Stimulated activated CD8-positive, alpha-beta memory T cell treated with anti-CD3 and anti-CD28 coated beads, Interleukin-15, amount 100 ng/mL, for 48 hours (primary cell): Measurements from ENCODE around the gene LTO1.
A peak's percentile ranks its signal among the peaks of the same experiment; 100 is the strongest.

ENCODE experiments used
- DNase-seq, 2 donors: peaks; one replicate each; pipeline ENCODE4 v3.0.0-alpha.2; 2020; ENCODE audit warnings: low read depth in 2 of 2

LTO1 gene, protein sequence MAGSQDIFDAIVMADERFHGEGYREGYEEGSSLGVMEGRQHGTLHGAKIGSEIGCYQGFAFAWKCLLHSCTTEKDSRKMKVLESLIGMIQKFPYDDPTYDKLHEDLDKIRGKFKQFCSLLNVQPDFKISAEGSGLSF

DNA sequence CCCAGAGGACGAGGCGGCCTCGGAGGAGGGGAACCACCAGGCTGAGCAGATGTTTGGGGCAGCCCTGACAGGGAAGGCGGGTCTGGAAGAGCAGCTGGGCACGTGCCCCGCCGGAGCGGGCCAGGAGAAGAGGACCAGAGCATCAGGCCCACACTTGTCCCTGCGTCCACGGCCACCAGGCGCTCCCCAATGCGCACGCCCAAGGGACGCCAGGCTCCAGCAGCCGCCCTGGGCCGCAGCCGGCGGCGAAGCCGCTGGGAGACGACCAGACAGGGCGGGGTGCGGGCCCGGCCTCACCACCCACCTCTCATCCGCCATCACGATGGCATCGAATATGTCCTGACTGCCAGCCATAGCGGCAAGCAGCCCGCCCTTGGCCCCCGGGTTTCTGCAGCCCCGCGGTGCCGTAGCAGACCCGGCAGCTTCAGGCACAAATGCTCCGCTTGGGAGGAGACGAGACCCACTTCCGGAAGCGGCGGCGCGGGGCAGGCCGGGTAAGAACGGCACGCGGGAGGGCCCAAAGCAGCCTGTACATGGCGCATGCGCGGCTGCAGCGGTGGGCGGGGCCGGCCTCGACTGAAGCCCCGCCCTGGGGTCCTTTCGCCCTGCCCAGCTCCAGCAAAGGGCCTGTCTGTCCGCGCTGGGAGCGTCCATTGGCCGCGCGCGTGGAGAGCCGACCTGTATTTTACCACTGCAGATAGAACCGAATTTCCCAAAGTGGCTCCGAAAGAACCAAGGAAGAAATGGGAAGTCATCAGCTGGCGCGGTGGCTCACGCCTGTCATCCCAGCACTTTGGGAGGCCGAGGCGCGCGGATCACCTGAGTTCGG, at the start of gene LTO1:
Gene LTO1, minus strand, starts transcription at position 468 of the 829 bp plus-strand sequence. Its CDS starts 114 bp downstream, at position 354.
- DNase-seq, result peak; percentile 89 to 91

DNA sequence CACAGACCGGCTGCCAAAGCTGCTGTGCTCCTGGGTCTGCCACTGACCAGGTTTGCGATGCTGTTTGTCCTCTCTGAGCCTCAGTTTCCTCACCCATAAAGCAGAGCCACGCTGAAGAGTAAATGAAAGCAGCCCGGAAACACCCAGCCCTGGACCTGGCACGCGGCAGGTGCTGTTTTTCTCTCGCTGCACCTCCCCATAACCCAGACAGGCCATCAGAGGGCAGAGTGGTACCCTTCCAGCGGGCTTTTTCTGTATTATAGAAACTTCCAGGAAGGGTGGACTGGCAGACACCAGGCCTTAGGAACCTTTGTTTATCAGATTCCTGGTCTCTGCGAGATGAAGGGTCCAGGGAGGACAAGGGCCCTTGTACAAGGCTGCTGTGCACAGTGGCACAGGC, 46.6 kb upstream of the LTO1 start:
- no peak for DNase-seq

DNA sequence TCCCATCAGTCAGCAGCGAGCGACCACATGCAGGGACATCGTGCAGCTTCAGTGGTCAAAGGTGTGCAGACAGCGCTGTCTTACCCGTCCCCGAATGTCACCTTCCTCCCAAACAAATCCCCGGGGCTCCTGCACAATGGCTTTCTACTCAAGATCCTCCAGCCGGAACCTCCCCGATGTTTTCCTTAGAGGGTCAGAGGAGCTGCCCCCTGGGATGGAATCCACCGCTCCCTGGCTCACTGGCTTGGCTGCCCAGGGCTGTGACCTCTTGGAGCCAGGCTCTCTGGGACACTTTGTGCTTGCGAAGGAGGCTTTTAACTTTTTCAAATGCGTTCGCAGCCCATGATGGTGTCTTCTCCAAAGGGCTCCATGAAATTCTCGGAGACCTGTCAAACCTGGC, 46.0 kb upstream of the LTO1 start:
- no peak for DNase-seq

DNA sequence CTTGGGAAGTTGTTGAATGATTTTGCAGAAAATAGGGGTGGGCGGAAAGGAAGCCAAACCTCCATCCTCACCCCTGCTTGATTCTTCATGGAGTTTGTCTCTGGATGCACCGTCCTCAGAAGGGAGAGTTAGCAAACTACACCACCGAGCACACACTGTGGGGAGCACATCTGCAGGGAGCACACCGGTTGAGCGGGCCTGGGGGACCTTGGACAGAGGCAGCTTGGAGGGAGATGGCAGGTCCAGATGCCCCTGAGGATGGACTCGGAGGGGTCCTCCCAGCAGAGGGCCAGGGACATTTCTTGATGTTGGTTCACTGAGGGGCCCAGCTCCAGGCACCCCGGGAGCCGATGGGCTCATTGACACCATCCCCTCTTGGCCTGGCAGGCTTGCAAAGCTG, 43.8 kb upstream of the LTO1 start:
- DNase-seq, result no peak

DNA sequence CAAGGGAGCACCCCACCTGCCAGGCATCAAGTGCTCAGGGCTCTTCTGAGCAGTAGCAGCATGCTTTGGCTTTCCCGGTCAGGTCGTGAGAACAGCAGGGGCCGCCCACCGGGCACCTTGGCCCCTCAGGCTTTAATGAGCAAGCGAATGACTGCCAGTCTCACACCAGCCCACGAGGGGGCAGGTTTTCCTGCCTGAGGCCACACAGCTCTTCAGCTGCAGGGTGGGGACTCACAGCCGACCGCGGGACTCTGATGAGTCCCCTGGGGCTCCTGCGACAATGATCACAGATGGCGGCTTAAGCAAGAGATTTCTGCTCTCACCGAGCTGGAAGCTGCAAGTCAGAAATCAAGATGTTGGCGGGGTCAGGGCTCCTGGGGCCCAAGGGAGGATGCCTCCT, 43.0 kb upstream of the LTO1 start:
- DNase-seq, result peak in 1 of 2 donors; percentile 12

DNA sequence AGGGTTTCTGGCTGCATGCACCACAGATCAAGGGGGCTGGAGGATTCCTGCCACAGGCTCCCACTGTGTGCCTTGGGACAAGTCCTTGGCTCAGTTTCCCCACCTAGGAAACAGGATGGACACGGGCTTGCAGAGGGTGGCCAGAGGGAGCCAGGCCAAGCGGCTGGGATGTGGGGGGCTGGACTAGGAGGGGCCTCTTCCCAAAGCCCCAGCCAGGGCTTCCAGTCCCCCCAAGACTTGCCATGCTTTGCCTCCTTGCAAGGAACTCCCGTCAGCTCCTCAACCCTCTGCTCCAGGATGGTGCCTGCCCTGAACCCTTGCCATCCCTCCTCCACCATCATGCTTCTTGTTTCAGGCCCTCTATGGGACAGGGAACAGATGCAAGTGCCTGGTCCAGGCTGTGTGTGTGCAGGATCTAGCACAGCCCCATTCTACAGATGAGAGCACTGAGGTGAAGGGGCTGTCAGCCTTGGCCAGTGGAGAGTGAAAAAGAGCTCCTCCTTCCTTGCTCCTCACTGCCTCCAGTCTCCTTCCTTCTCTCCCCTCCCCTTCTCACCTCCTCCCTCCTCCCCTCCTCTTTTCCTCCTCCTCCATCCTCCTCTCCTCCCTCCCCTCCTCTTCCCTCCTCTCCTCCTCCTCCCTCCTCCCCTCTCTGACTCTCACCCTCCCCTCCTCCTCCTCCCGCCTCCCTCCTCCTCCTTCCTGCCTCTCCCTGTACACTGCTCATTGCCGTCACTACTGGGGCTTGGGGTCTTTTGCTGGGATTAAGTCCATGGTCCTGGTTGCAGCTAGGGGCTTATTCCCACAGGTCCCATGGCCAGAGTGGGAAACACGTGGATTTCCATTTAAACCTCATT, 42.0 kb upstream of the LTO1 start:
- no peak for DNase-seq

DNA sequence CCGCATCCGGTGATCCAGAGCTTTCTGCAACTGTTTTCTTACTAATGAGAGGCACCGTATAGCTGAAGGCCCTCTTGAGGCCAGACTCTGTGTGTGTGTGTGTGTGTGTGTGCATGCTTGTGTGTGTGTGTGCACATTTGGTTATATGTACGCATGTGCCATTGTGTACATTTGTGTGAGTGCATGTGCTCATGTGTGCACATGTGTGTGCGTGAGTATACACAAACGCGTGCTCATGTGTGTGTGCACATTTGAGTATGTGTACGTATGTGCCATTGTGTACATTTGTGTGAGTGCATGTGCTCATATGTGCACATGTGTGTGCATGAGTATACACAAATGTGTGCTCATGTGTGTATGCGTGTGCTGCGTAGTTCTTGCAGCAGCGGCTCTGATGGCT, 40.9 kb upstream of the LTO1 start:
- no peak for DNase-seq

DNA sequence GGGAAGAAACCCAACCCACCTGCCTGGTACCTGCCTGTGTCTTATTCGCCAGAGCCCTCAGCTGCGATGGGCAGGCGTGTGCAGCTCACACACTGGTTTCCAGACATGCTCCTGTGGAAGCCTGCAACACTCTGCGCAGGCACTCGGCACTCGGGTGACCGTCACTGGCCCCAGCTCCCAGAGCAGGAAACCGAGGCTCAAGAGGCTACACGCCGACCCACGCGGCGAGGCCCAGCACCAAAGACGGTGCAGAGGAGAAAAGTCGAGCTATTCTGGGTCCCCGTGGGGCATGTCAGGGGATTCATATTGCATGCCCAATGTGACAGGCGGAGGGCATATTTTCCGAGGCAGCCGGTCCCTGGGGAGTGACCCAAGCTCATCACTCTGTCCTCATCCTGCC, 40.3 kb upstream of the LTO1 start:
- DNase-seq, result no peak

DNA sequence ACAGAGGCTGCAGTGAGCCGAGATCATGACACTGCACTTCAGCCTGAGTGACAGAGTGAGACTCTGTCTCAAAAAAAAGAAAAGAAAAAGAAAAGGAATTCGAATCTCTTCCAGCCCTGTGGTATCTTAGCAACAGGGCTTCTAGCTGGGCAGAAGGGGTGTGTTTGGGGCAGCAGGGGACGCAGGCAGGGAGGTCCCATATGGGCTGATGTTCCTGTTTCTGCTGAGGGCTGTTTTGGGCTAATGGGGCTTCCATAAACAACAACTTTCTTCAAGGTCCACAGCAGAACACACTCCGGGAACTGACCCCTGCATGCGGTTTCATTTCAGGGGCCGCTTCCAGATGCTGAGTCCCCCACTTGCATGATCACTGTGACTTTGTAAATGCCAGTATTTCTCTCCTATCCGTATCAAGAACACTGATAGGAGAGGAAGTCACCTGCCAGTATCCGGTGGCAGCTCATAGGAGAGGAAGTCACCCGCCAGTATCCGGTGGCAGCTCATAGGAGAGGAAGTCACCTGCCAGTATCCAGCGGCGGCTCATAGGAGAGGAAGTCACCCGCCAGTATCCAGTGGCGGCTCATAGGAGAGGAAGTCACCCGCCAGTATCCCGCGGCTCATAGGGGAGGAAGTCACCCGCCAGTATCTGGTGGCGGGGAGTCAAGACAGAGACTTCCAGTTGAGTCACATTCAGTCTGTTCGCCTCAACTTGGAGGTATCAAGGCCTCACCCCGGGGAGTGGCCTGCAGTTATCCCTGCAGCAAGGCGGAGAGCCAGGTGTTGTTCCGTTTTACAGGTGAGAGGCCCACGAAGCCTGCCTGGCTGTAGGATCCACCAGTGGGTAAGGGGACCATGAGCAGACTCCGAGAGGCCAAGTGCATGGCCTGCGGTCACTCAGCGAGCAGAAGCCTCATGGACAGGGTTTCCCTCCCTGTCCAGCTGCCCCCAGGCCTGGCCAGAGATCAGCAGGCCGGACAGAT, 37.0 kb upstream of the LTO1 start:
- DNase-seq, result no peak

DNA sequence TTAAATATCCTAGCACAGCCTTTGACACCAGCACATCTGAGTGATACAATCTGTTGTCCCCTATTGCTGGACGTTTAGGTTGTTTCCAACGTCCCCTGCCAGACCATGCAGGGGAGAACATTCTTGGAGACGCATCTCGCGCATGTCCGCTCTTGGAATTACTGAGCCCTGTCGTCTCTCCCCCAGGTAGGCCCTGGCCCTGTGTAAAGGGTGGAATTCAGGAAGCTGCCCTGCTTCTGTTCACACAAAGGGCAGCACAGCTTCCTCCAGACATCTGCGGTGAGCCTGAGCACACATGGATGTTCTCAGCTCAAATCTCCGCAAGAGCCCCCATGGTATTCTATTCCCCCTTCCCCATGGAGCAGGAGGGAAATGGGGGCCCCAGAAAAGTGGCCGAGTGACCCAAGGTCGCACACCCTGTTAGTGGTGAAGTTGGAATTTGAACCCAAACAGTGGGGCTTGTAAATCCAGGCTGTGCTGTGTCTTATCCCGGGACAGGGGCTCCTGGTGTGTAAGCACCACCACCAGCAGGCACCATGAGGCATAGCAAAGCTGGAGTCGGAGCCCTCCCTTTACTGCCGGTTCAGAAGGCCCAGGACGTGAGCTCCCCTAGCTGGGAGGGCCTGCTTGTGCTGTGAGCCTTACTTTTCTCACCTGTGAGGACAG, 33.7 kb upstream of the LTO1 start:
- DNase-seq, result no peak

DNA sequence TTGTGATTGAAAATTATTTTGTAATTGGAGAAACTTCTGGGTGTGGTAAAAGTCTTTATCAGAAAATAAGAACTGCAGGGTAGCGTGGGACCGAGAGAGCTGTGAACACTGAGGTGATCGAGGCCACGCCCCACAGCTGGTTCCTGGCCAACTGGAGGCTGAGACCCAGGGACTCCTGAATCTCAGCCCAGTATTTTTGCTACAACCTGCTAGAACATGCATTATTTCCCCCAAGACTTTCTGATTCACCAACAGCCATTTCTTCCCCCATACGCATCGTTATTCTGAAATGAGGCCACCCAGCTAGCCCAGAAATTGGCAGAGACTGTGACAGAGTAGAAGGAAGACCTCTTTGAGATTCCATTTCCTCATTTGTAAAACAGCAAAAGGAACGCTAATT, 32.0 kb upstream of the LTO1 start:
- no peak for DNase-seq

DNA sequence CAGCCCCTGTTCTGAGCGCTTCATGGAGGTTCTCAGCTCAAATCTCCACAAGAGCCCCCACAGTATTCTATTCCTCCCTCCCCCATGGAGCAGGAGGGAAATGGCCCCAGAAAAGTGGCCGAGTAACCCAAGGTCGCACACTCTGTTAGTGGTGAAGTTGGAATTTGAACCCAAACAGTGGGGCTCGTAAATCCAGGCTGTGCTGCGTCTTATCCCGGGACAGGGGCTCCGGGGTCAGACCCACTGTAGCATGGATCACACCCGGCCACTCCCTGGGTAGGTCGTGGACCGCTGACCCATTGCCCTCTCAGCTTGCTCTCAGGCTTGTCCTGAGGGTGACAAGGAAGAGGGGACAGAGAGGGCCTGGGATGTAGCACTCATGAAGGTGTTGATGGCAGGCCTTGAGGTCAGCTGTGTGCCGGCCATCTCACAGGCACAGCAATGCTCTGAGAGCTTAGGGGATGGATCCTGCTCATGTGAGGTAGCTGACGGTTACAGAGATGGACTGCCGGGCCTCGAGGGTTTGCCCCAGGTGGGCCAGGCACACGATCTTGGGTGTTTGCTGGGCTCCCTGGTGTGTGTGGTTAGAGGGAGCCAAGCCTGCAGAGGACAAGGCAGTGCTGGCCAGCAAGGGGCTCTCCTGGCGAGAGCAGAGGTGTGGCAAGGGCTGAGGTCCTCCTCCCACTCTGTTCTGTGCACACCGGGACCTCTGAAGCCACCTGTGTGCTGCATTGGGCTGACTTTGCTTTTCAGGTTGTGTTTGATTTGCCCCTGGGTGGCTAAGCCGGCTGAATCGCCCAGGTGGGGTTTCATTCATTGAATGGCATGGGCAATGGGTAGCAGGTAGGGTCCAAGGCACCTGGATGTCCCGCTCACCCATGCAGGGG, 31.0 kb upstream of the LTO1 start:
- no peak for DNase-seq

DNA sequence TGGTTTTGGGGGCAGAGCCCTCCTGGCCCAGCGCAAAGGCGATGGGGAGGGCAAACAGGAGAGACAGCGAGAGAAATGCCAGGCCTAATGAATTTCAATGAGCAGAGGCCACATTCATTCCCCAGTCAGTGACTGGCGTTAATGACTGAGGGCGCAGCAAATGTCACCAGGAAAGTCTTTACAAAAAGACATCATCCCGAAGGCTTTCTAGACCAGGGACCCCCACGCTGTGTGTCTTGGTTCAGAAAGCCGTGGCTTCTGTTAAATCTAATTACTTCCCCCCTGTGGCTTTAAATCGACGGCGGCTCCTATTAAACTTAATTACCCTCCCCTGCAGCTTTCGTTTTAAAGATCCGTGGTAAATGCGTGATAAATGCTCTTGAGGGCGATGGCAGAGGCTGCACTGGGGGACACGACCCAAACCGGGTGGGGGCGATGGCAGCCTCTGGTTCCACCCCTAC, 30.2 kb upstream of the LTO1 start:
- DNase-seq, result no peak

DNA sequence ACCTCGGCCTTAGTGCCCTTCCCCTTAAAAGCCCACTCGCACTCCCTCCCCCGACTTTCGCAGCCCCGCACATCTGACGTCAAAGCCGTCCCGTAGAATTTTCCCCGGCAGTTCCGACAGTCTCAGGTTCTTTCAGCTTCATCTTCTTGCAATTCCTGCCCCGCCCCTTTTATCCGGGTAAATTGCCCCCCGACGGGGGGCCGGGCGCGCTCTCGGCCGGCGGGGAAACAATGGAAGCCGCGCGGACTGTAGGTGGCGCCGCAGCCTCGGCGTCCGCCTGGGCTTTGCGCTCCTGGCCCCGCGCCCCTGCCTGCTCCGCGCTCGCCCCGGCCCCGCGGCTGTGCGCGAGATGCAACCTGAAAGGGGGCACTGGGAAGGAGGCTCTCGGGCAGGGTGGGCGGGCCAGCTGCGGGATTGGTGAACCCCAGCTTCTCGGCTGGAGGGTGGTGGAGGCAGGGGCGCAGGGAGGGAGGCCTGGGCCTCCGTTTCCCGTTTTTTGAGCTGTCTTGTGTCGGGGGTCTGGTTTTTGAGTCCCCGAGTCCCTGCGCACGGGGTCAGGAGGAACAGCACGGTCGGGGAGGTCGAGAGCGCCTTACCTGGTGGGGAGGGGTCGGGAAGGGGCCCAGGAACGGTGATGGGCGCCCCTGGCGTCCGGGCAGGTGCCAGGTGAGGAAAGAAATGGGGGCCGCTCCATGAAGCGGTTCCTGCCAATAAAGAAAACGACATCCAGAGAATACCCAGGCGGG, 29.5 kb upstream of the LTO1 start:
- DNase-seq, result no peak

DNA sequence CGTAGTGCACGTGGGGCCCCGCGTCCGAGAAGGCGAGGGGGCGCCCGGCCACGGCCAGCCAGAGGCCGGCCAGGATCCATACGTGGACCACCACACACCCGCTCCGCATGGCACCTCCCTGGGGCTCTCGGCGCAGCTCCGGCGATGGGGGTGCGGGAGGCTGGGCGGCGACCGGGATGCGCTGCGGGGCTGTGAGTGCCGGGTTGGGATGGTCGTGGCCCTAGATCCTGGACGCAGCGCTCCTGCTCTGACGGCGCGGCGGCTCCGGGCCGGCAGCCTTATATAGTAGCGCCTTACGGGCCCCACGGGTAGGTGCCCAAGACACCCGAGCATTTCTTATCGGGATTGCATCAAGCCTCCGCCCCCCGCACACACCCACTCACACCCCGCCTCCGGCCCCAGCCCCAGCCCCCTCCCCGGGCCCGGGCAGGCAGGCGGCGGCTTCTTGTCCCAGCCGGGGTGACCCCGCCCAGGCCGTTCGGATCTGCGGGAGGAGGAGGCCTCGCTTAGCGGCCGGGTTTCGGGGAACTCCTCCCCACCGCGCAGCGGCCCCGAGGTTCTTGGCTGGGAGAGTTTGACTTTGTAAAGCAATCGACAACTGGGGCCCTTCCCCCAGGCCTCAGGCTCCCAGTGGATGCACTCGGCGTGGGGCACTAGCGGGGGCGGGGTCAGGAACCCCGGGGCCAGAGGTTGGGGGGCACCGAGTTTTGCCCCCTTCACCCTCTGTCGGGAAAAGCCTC, 28.8 kb upstream of the LTO1 start, which contains the start of gene FGF19:
Gene FGF19, minus strand, starts transcription at position 255 of the 740 bp plus-strand sequence. Its CDS starts 146 bp downstream, at position 109.
- no peak for DNase-seq

DNA sequence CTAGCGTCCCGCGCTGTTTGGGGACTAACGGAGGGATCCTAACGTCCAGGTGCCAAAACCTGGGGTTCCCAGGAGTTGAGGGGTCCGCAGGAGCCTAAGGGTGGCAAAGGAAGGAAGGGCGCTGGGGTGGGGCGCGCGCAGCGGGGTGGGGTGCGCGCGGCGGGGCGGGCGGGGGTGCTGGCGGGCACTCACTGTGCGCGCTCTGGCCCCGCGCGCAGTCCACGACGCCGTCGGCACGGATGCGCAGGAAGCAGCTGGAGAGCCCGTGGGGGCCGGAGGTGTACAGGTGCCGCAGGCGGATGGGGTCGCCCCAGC, 28.3 kb upstream of the LTO1 start:
- DNase-seq, result no peak

DNA sequence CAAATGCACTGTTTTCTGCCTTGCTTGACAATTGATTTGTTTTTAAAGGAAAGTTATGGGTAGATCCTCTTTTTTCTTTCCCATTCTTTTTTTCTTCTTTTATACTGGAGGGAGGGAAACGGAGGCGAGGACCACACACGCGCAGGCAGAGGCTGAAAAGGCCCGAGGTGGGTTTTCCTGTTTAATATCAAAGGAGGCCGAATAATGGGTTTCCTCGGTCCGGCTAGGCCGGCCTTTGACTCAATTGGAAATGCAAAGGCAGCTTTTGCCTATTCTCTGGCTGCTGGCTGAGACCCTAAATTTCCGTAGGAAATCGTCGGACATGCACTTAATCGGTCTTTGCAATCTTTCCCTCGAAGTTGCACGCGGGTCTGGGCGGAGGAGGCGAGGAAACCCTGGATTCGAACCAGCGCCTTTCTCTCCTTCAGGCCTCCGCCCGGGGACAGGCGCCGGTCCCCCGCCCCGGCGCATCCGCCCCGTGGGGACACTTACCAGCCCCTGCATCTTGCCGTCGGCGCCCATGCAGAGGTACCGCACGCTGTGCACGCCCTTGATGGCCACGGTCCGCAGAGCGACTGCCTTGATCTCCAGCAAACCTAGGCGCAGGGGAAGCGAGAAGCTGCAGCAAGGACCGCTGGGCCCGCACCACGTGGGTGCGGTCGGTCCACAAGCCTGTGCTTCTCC, 27.8 kb upstream of the LTO1 start:
- no peak for DNase-seq

DNA sequence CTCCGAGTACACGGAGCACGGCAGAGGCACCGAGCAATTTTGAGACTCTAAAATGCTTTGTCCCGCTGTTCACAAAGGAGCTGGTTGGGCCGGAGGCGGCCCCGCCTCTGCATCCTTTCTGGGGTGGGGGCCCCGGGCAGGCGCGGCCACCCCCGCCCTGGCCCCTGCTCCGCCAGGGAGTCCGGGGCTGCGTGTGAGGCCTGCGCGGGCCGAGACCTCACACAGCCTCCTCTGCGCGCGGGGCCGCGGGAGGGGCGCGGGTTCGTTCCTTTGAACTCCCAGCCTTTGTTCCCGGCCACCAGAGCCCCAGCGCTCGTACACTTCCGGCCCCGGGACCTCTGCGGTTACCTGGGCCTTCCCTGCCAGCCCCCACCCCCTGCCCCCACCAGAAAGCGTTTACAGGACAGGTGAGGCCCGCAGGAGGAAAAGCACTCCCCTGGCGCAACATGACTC, 27.1 kb upstream of the LTO1 start:
- DNase-seq, result no peak
